ENCODE measurements around the gene TMEM43. TPM values are rescaled to one million over a fixed set of nuclear protein-coding genes. Genes with fewer than 3 reads are reported as not detected.

TMEM43 gene
- total RNA-seq, 1 donor from 2014 or later, result 166 TPM

GRCh38 chr3:14126017-14126886 is 1.4 kb downstream of the TMEM43 start:
- Histone ChIP-seq H3K4me3 (peak overlapping the region; percentile 84 to 100), H3K4me1 (peaks cover 19 to 26% of the 10 kb centered on the region in 2 donors), H3K36me3 (peaks cover 29 to 42% of the 10 kb centered on the region in 2 donors), H3K27ac (peak overlapping the region; percentile 96 to 98), H3K9me3 (no peaks in the 10 kb centered on the region), H3K27me3 (no peaks in the 10 kb centered on the region)
- TF ChIP-seq CTCF (IDR thresholded peaks at IDR 0.05), result no peak
- DNase-seq (ENCODE audit: low spot score in 2 of 2), result no peak
- intact Hi-C loops (cut with DNase I), result no loop called here

- Histone ChIP-seq H3K27me3 (no peaks in the 10 kb centered on the region), H3K4me3 (peak overlapping the region; percentile 84 to 100), H3K27ac (peak overlapping the region; percentile 96 to 98), H3K36me3 (peaks cover 37 to 47% of the 10 kb centered on the region in 2 donors), H3K9me3 (no peaks in the 10 kb centered on the region), H3K4me1 (peaks cover 19 to 26% of the 10 kb centered on the region in 2 donors)
- DNase-seq (ENCODE audit: low spot score in 2 of 2), result peak in 1 of 2 donors; percentile 42
- no peak for TF ChIP-seq CTCF (IDR thresholded peaks at IDR 0.05)
- intact Hi-C loops (cut with DNase I), result no loop called here
Observed at GRCh38 chr3:14126887-14127505, 2.1 kb downstream of the TMEM43 start.

- Histone ChIP-seq H3K27ac (peak overlapping the region; percentile 96 to 98), H3K4me3 (no peak overlapping the region), H3K27me3 (no peaks in the 10 kb centered on the region), H3K36me3 (peaks cover 43 to 53% of the 10 kb centered on the region in 2 donors), H3K4me1 (peaks cover 19 to 26% of the 10 kb centered on the region in 2 donors), H3K9me3 (no peaks in the 10 kb centered on the region)
- intact Hi-C loops (cut with DNase I), result no loop called here
- TF ChIP-seq CTCF (IDR thresholded peaks at IDR 0.05), result no peak
- peak in 1 of 2 donors; percentile 28 for DNase-seq (ENCODE audit: low spot score in 2 of 2)
Observed at GRCh38 chr3:14127516-14128161, 2.8 kb downstream of the TMEM43 start.

- H3K9me3 ChIP-seq, result no peaks in the 10 kb centered on the region
- intact Hi-C loops (cut with DNase I), result no loop called here
- DNase-seq (ENCODE audit: low spot score in 2 of 2), result no peak
- H3K4me3 ChIP-seq, result no peak overlapping the region
- peak overlapping the region in 1 of 2 donors; percentile 6 for H3K27ac ChIP-seq
- peaks cover 54 to 64% of the 10 kb centered on the region in 2 donors for H3K36me3 ChIP-seq
- TF ChIP-seq CTCF (IDR thresholded peaks at IDR 0.05), result no peak
- peaks cover 19% of the 10 kb centered on the region in 2 donors for H3K4me1 ChIP-seq
- H3K27me3 ChIP-seq, result no peaks in the 10 kb centered on the region
Observed at GRCh38 chr3:14128724-14129123, 3.9 kb downstream of the TMEM43 start.

- Histone ChIP-seq H3K36me3 (peaks cover 60 to 70% of the 10 kb centered on the region in 2 donors), H3K9me3 (no peaks in the 10 kb centered on the region), H3K4me3 (no peak overlapping the region), H3K27me3 (no peaks in the 10 kb centered on the region), H3K27ac (peak overlapping the region in 1 of 2 donors; percentile 17), H3K4me1 (peaks cover 18 to 19% of the 10 kb centered on the region in 2 donors)
- TF ChIP-seq CTCF (IDR thresholded peaks at IDR 0.05), result no peak
- peak in 1 of 2 donors; percentile 19 for DNase-seq (ENCODE audit: low spot score in 2 of 2)
- intact Hi-C loops (cut with DNase I), result no loop called here
Observed at GRCh38 chr3:14129296-14129695, 4.4 kb downstream of the TMEM43 start.

All from ascending aorta (tissue), 2 donors.